ENCODE measurements around the gene MEI1. TPM values are rescaled to one million over a fixed set of nuclear protein-coding genes. Genes with fewer than 3 reads are reported as not detected.
"Not testable (repeated sequence)": the region's sequence is repeated elsewhere in the genome, so short reads cannot be mapped to it uniquely, and the experiment has no call there.

Gene MEI1
- total and polyA plus RNA-seq, 2 experiments from 2014 or later, result 1.1 to 5.6 TPM

GRCh38 chr22:41664490-41664889 is 34.8 kb upstream of the MEI1 start:
- Histone ChIP-seq H3K4me1 (ENCODE audit: low read depth) (no peaks in the 10 kb centered on the region), H3K27ac (peak overlapping the region; percentile 59), H3K9me3 (ENCODE audit: low read depth) (no peaks in the 10 kb centered on the region), H3K4me3 (no peak overlapping the region), H3K36me3 (peaks cover 26% of the 10 kb centered on the region), H3K27me3 (no peaks in the 10 kb centered on the region)
- no peak for DNase-seq (ENCODE audit: low read depth in 1 of 2, low spot score in 1 of 2)
- no peak for TF ChIP-seq CTCF (IDR thresholded peaks at IDR 0.05; ENCODE audit: low read depth, low read length)

- Histone ChIP-seq H3K27ac (peak overlapping the region; percentile 34), H3K4me3 (no peak overlapping the region), H3K9me3 (ENCODE audit: low read depth) (no peaks in the 10 kb centered on the region), H3K27me3 (no peaks in the 10 kb centered on the region), H3K4me1 (ENCODE audit: low read depth) (no peaks in the 10 kb centered on the region), H3K36me3 (peaks cover 25% of the 10 kb centered on the region)
- no peak for DNase-seq (ENCODE audit: low read depth in 1 of 2, low spot score in 1 of 2)
- TF ChIP-seq CTCF (IDR thresholded peaks at IDR 0.05; ENCODE audit: low read depth, low read length), result no peak
These were observed 34.4 kb upstream of the MEI1 start for GRCh38 chr22:41664951-41665350.

GRCh38 chr22:41668971-41669911 is 30.1 kb upstream of the MEI1 start:
- no peak overlapping the region for H3K4me3 ChIP-seq
- no peak overlapping the region for H3K27ac ChIP-seq

GRCh38 chr22:41672096-41672495 is 27.2 kb upstream of the MEI1 start:
- not testable (repeated sequence) for H3K4me3 ChIP-seq; H3K4me1 ChIP-seq (ENCODE audit: low read depth); H3K36me3 ChIP-seq; H3K27me3 ChIP-seq; DNase-seq (ENCODE audit: low read depth in 1 of 2, low spot score in 1 of 2); H3K9me3 ChIP-seq (ENCODE audit: low read depth); H3K27ac ChIP-seq

More at GRCh38 chr22:41668971-41669911, 30.1 kb upstream of the MEI1 start:
- H3K27me3 ChIP-seq, result no peaks in the 10 kb centered on the region
- H3K9me3 ChIP-seq (ENCODE audit: low read depth), result no peaks in the 10 kb centered on the region
- H3K36me3 ChIP-seq, result peaks cover 1% of the 10 kb centered on the region
- no peak for TF ChIP-seq CTCF (IDR thresholded peaks at IDR 0.05; ENCODE audit: low read depth, low read length)
- H3K4me1 ChIP-seq (ENCODE audit: low read depth), result peaks cover 2% of the 10 kb centered on the region
- DNase-seq (ENCODE audit: low read depth in 1 of 2, low spot score in 1 of 2), result peak in 1 of 2 donors; percentile 65

GRCh38 chr22:41672780-41673509 is 26.4 kb upstream of the MEI1 start:
- DNase-seq (ENCODE audit: low read depth in 1 of 2, low spot score in 1 of 2), result no peak
- peak; percentile 43 for TF ChIP-seq CTCF (IDR thresholded peaks at IDR 0.05; ENCODE audit: low read depth, low read length)

More at GRCh38 chr22:41672780-41673509, 26.4 kb upstream of the MEI1 start:
- Histone ChIP-seq H3K36me3 (peaks cover 2% of the 10 kb centered on the region), H3K4me1 (ENCODE audit: low read depth) (peaks cover 6% of the 10 kb centered on the region), H3K9me3 (ENCODE audit: low read depth) (no peaks in the 10 kb centered on the region), H3K27ac (no peak overlapping the region), H3K27me3 (no peaks in the 10 kb centered on the region), H3K4me3 (no peak overlapping the region)
